Measurements from ENCODE around the gene NTSR1. TPM values are rescaled to one million over a fixed set of nuclear protein-coding genes. Genes with fewer than 3 reads are reported as not detected.
A peak's percentile ranks its signal among the peaks of the same experiment; 100 is the strongest.

Gene NTSR1
- total and polyA plus RNA-seq, 2 of the 13 experiments (the other 11 are each of a cell fraction or from before 2014, with no cell fraction given), result 0.09 to 0.12 TPM

- TF ChIP-seq E2F5 (CRISPR knock-in tag; conservative IDR thresholded peaks at IDR 0.05), result no peak; the same call in 1 of the 2 replicates
- peak; percentile 51 to 90; a peak in 3 of 4 replicates for TF ChIP-seq HMGXB4 (CRISPR knock-in tag; IDR thresholded peaks at IDR 0.05; ENCODE audit: borderline replicate concordance in 1 of 2, low read depth in 1 of 2)
- TF ChIP-seq ZBTB3 (CRISPR knock-in tag; IDR thresholded peaks at IDR 0.05; ENCODE audit: borderline replicate concordance, low read depth), result peak; percentile 74; the same call in 1 of the 2 replicates
- TF ChIP-seq KDM5A (IDR thresholded peaks at IDR 0.05; ENCODE audit: borderline replicate concordance, low read length), result no peak; the same call in 1 of the 2 replicates
- peak; percentile 80; the same call in 1 of the 2 replicates for TF ChIP-seq ZNF737 (CRISPR knock-in tag; IDR thresholded peaks at IDR 0.05; ENCODE audit: borderline replicate concordance)
- TF ChIP-seq SRF (IDR thresholded peaks at IDR 0.05; ENCODE audit: low read depth, low read length), result no peak
- TF ChIP-seq HNF4A (CRISPR knock-in tag; IDR thresholded peaks at IDR 0.05), result no peak
- TF ChIP-seq NFATC3 (CRISPR knock-in tag; IDR thresholded peaks at IDR 0.05), result no peak
- peak; percentile 93 for TF ChIP-seq CSRNP1 (CRISPR knock-in tag; IDR thresholded peaks at IDR 0.05)
- no peak for TF ChIP-seq ZNF24 (IDR thresholded peaks at IDR 0.05)
- TF ChIP-seq ZNF264 (CRISPR knock-in tag; IDR thresholded peaks at IDR 0.05), result 0 out of 2 replicates have a peak, but pooled peaks have one; percentile 18
- peak; percentile 4; the same call in 1 of the 2 replicates for TF ChIP-seq RARA (CRISPR knock-in tag; IDR thresholded peaks at IDR 0.05)
- 0 out of 2 replicates have a peak, but pooled peaks have one; percentile 59 for TF ChIP-seq FOXM1 (CRISPR knock-in tag; IDR thresholded peaks at IDR 0.05)
- no peak for TF ChIP-seq ZNF317 (CRISPR knock-in tag; IDR thresholded peaks at IDR 0.05)
- no peak for TF ChIP-seq HNRNPUL1 (IDR thresholded peaks at IDR 0.05; ENCODE audit: low read depth, low read length)
- TF ChIP-seq ISL2 (CRISPR knock-in tag; IDR thresholded peaks at IDR 0.05), result no peak
- TF ChIP-seq ATF7 (IDR thresholded peaks at IDR 0.05), result no peak
- TF ChIP-seq ATF7 (CRISPR knock-in tag; IDR thresholded peaks at IDR 0.05), result no peak
- TF ChIP-seq ZNF615 (CRISPR knock-in tag; IDR thresholded peaks at IDR 0.05; ENCODE audit: borderline replicate concordance), result no peak
- TF ChIP-seq NFE2L2 (IDR thresholded peaks at IDR 0.05; ENCODE audit: low read length), result no peak
- no peak for TF ChIP-seq ZNF33A (CRISPR knock-in tag; IDR thresholded peaks at IDR 0.05; ENCODE audit: borderline replicate concordance)
- TF ChIP-seq DPF2 (CRISPR knock-in tag; IDR thresholded peaks at IDR 0.05; ENCODE audit: borderline replicate concordance, low read depth), result peak; percentile 61; the same call in 1 of the 2 replicates
- TF ChIP-seq ZNF451 (CRISPR knock-in tag; IDR thresholded peaks at IDR 0.05), result no peak; the same call in 1 of the 2 replicates
- TF ChIP-seq PAWR (CRISPR knock-in tag; IDR thresholded peaks at IDR 0.05; ENCODE audit: borderline replicate concordance), result peak; percentile 23; the same call in 1 of the 2 replicates
- no peak; the same call in 1 of the 2 replicates for TF ChIP-seq ZNF607 (CRISPR knock-in tag; IDR thresholded peaks at IDR 0.05; ENCODE audit: borderline replicate concordance)
- TF ChIP-seq ZNF678 (CRISPR knock-in tag; IDR thresholded peaks at IDR 0.05), result peak; percentile 72; the same call in 1 of the 2 replicates
- TF ChIP-seq TOE1 (CRISPR knock-in tag; IDR thresholded peaks at IDR 0.05), result no peak
Observed at GRCh38 chr20:62795023-62795761, 86.6 kb downstream of the NTSR1 start (continued).
